Omental fat pad (tissue), 4 donors: ENCODE measurements around the gene RMND5A. TPM values are rescaled to one million over a fixed set of nuclear protein-coding genes. Genes with fewer than 3 reads are reported as not detected.
"Not testable (repeated sequence)": the region's sequence is repeated elsewhere in the genome, so short reads cannot be mapped to it uniquely, and the experiment has no call there.

Experiments
- ATAC-seq: fragments of 150-250 bp; one replicate; pipeline ENCODE4 v1.9.1; 2016; ENCODE audit warnings: mild to moderate bottlenecking, moderate library complexity; ENCODE audit not compliant: low FRiP score
- DNase-seq: peaks from one replicate; pipeline ENCODE4 v3.0.0-alpha.2; 2019; ENCODE audit warnings: low spot score
- total RNA-seq, 4 donors: library from RNA; depleted of rRNA; stranded (reverse); fragments of >200 nt; gene quantifications; one replicate each; pipeline ENCODE4 v1.1.0, GENCODE V29; 2016
- TF ChIP-seq, protein P1 (sequence below), 3 donors: fragments of 450-650 bp; IDR thresholded peaks; one replicate each; pipeline ENCODE4 v1.5.1; 2016 to 2017; ENCODE audit warnings: antibody characterized with exemption in 3 of 3, mild to moderate bottlenecking in 3 of 3, moderate library complexity in 2 of 3

The RMND5A gene
- total RNA-seq, 4 donors from 2014 or later, result 30.6 to 55.6 (median 46.3) TPM

DNA sequence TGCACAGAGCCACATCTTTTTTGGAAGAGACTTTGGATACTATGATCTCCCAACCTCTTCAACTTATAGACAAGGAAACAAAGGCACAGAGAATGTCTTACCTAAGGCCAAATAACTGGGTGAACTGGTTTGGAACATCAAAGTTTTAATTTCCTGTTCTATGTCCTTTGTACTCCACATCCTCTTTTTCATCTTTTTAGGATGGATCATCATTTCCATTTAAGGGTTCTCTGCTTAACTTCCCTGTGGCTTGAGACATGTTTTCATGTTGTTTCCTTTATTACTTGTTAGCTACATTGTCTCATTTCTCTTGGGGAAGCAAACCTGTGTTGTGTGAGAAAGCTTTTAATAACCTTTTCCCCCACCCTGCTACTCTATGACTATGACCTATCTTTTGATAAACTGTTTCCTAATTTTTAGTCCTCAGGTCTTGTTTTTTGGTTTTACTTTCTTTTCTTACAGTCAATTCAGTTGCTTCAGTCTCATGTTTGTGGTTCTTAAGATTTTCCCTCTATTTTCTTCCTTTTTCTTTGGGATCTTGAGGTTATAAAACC, 22.5 kb upstream of the RMND5A start:
- no peak for ATAC-seq

DNA sequence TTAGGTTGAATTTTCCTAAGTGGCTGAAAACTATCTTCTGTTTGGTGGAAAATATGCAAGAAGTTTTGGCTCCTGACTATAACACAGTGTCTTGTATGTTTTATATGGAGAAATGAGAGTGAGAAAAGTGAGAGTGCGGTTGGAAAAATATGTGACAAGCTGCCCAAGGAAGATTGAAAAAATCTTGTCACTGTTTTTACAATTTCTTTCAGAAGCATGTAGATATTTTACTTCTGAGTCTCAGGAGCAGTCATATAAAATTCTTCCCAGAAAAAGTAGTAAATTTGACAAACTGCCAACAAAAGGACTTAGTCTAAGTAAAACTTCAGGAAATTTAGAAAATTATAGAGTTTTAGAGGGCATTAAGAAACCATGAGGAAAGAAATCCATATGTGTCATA, 19.4 kb upstream of the RMND5A start:
- DNase-seq (no peak), ATAC-seq (no peak)
- TF ChIP-seq, protein P1, sequence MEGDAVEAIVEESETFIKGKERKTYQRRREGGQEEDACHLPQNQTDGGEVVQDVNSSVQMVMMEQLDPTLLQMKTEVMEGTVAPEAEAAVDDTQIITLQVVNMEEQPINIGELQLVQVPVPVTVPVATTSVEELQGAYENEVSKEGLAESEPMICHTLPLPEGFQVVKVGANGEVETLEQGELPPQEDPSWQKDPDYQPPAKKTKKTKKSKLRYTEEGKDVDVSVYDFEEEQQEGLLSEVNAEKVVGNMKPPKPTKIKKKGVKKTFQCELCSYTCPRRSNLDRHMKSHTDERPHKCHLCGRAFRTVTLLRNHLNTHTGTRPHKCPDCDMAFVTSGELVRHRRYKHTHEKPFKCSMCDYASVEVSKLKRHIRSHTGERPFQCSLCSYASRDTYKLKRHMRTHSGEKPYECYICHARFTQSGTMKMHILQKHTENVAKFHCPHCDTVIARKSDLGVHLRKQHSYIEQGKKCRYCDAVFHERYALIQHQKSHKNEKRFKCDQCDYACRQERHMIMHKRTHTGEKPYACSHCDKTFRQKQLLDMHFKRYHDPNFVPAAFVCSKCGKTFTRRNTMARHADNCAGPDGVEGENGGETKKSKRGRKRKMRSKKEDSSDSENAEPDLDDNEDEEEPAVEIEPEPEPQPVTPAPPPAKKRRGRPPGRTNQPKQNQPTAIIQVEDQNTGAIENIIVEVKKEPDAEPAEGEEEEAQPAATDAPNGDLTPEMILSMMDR (IDR thresholded peaks at IDR 0.05), result no peak

More for the DNA sequence above, 22.5 kb upstream of the RMND5A start:
- TF ChIP-seq, protein P1 (IDR thresholded peaks at IDR 0.05), result no peak
- DNase-seq, result no peak

GRCh38 chr2:86703704-86704361, 16.3 kb upstream of the RMND5A start:
- ATAC-seq, result no peak
- DNase-seq, result no peak
- TF ChIP-seq, protein P1 (IDR thresholded peaks at IDR 0.05), result no peak

DNA sequence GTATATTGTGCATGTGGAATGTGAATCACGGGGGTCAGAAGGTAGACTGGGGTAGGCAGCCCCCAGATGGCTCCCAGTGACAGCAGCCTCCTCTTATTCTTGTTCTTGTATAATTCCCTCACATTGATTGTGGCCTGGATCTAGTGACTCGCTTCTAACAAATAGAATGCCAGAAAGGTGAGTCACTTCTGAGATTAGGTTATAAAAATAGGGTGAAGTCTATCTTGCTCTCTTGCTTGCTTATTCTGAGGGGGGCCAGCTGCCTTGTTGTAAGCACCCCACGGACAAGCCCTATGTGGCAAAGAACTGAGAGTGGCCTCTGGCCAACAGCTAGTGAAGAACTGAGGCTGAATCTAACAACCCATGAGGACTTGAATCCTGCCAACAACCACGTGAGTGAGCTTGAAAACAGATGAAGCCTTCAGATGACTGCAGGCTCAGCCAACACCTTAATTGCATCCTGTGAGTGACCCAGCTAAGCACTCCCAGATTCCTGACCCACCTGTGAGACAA, 15.6 kb upstream of the RMND5A start:
- DNase-seq (no peak), ATAC-seq (peak; percentile 32)
- TF ChIP-seq, protein P1 (IDR thresholded peaks at IDR 0.05), result no peak

DNA sequence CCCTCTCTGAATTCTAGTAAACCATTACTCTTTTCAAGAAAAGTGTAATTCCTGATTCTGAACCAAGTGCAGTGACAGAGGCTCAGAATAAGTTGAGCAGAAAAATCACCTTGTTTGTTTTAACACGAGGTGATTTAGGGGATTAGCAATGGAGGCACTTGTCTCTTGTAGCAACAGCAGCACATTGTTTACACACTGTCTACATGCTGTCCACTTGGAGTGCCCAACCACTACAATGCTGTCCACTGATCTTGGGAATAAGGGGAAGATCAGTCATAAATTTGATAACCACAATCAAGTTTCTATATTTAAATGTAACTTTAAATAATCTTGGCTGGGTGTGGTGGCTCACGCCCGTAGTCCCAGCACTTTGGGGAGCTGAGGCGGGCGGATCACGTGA, 13.9 kb upstream of the RMND5A start:
- TF ChIP-seq, protein P1 (IDR thresholded peaks at IDR 0.05), result no peak
- ATAC-seq, result no peak
- DNase-seq, result no peak

DNA sequence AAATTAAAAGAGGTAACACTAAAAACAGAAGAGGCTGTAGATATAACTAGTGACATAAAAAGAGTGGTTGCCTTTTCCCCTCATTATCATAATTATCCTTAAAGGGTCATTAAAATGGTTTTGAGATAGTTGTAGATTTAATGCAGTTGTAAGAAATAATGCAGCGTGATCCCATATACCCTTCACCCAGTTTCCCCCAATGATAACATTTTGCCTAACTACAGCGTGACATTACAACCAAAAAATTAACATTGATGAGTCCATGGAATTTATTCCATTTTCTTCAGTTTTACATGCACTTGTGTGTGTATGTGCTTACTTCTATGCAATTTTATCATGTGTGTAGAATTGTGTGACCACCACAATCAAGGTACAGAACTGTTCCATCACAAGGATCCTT, 13.2 kb upstream of the RMND5A start:
- ATAC-seq (no peak), DNase-seq (no peak)
- TF ChIP-seq, protein P1 (IDR thresholded peaks at IDR 0.05), result no peak

DNA sequence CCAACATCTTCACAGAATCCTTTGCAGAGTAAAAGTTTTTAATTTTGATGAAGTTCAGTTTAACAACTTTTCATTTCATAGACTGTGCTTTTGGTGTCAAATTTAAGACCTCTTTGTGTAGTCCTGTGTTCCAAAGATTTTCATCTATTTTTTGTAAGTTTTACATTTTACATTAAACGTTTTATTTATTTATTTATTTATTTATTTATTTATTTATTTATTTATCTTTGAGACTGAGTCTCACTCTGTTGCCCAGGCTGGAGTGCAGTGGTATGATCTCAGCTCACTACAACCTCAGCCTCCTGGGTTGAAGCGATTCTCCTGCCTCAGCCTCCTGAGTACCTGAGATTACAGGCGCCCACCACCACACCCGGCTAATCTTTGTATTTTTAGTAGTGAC, 12.0 kb upstream of the RMND5A start:
- ATAC-seq, DNase-seq: not testable (repeated sequence)

GRCh38 chr2:86714579-86715173, 5.4 kb upstream of the RMND5A start:
- ATAC-seq, DNase-seq: not testable (repeated sequence)

GRCh38 chr2:86719263-86719636, 841 bp upstream of the RMND5A start:
- DNase-seq, result not testable (repeated sequence)
- ATAC-seq, result peak; percentile 15

GRCh38 chr2:86720540-86721320, 639 bp downstream of the RMND5A start:
- peak; percentile 53 for ATAC-seq
- not testable (repeated sequence) for DNase-seq

DNA sequence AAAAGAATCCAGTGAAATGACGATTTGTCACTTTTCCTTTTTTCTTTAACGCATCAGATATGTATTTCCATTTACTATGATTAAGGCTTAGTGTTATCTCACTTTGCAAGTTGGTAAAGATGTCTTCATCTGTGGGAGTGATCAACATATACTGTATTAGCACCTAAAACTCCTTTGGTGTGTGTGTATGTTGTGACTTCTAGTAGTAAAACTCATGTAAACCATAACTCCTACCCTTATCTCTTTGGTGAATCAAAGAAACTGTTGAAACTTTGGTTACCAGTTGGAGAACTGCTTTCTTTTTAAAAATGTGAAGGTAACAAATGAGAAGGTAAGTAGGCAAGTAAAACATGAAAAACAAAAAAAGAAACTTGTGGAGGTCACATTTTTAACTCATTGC, 5.6 kb downstream of the RMND5A start:
- not testable (repeated sequence) for DNase-seq, ATAC-seq
